Activated naive CD8-positive, alpha-beta T cell (primary cell): ENCODE results near the gene SRGAP2C.
"Not testable (repeated sequence)": the region's sequence is repeated elsewhere in the genome, so short reads cannot be mapped to it uniquely, and the experiment has no call there.

Experiments
- H3K27ac Mint-ChIP-seq: one replicate; pipeline ENCODE4 v1.8.0; 2021; ENCODE audit warnings: mixed read lengths
- H3K27me3 Mint-ChIP-seq: one replicate; pipeline ENCODE4 v1.8.0; 2021; ENCODE audit warnings: mixed read lengths
- H3K36me3 Mint-ChIP-seq: one replicate; pipeline ENCODE4 v1.8.0; 2021; ENCODE audit warnings: mixed read lengths
- H3K4me1 Mint-ChIP-seq: one replicate; pipeline ENCODE4 v1.8.0; 2021; ENCODE audit warnings: low read depth, mixed read lengths
- H3K4me3 Mint-ChIP-seq: one replicate; pipeline ENCODE4 v1.8.0; 2021; ENCODE audit warnings: mild to moderate bottlenecking, mixed read lengths
- H3K9me3 Mint-ChIP-seq: one replicate; pipeline ENCODE4 v1.8.0; 2021; ENCODE audit warnings: low read depth, mixed read lengths

The SRGAP2C gene

GRCh38 chr1:121414905-121415304 is 230.1 kb downstream of the SRGAP2C start:
- Mint-ChIP-seq H3K27ac (no peak overlapping the region), H3K4me3 (no peak overlapping the region), H3K9me3 (no peaks in the 10 kb centered on the region), H3K27me3 (peaks cover 4% of the 10 kb centered on the region), H3K4me1 (no peaks in the 10 kb centered on the region), H3K36me3 (no peaks in the 10 kb centered on the region)

DNA sequence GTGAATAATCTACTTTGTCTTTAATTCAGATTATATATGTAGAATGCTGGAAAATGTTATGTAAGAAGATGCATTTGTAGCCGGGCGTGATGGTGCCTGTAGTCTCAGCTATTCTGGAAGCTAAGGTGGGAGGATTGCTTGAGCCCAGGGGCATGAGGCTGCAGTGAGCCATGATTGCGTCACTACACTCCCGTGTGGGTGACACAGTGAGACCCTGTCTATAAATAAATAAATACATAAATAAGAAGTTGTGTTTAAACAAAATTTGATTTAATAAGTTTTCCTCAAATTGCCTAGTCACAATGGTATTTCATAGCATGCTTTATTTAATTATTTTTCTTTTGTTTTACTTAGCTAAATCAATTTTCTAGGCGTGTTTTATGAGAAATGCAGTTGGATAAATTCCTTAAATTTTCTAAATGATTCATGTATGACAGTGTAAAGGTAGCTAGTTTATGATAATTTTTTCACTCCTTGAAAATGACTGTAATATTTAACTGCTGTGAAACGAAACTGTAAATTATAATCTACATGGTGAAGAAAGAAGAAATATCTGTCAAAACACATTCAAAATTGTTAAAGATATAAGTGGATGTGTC is 232.6 kb downstream of the SRGAP2C start:
- Mint-ChIP-seq H3K27ac (no peak overlapping the region), H3K4me1 (peaks cover 1% of the 10 kb centered on the region), H3K27me3 (peaks cover 7% of the 10 kb centered on the region), H3K4me3 (no peak overlapping the region), H3K9me3 (no peaks in the 10 kb centered on the region), H3K36me3 (no peaks in the 10 kb centered on the region)

DNA sequence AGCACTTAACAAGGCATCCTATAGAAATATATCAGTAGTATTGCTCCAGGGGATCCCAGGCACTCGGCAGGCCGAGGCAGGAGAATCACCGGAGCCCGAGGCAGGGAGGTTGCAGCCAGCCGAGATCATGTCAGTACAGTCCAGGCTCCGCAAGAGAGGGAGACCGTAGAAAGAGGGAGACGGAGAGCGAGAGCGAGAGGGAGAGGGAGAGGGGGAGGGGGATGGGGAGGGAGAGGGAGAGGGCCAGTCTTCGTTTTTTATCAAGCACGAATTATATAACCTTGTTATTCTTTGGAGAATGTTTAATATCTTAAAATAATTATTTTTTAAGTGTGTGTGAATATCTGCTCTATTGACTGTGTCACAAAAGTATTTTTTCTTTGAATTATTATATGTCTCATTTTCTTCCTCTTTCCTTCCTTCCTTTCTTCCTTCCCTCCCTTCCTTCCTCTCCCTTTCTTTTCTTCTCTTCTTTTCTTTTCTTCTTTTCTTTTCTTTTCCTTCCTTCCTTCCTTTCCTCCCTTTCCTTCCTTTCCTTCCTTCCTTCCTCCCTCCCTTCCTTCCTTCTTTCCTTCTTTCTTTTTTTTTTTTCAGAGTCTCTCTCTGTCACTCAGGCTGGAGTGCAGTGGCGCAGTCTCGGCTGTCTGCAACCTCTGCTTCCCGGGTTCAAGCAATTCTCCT is 233.7 kb downstream of the SRGAP2C start:
- no peaks in the 10 kb centered on the region for H3K9me3 Mint-ChIP-seq
- H3K4me1 Mint-ChIP-seq: peaks cover 1% of the 10 kb centered on the region
- H3K27ac Mint-ChIP-seq: no peak overlapping the region
- H3K27me3 Mint-ChIP-seq: peaks cover 7% of the 10 kb centered on the region
- H3K4me3 Mint-ChIP-seq: no peak overlapping the region
- H3K36me3 Mint-ChIP-seq: no peaks in the 10 kb centered on the region

- not testable (repeated sequence) for H3K9me3 Mint-ChIP-seq, H3K4me3 Mint-ChIP-seq, H3K4me1 Mint-ChIP-seq, H3K27me3 Mint-ChIP-seq, H3K27ac Mint-ChIP-seq, H3K36me3 Mint-ChIP-seq
These were observed 234.4 kb downstream of the SRGAP2C start for GRCh38 chr1:121419050-121419615.

- H3K4me3 Mint-ChIP-seq, H3K36me3 Mint-ChIP-seq, H3K9me3 Mint-ChIP-seq, H3K4me1 Mint-ChIP-seq, H3K27ac Mint-ChIP-seq, H3K27me3 Mint-ChIP-seq: not testable (repeated sequence)
These were observed 236.7 kb downstream of the SRGAP2C start for GRCh38 chr1:121421490-121421889.

DNA sequence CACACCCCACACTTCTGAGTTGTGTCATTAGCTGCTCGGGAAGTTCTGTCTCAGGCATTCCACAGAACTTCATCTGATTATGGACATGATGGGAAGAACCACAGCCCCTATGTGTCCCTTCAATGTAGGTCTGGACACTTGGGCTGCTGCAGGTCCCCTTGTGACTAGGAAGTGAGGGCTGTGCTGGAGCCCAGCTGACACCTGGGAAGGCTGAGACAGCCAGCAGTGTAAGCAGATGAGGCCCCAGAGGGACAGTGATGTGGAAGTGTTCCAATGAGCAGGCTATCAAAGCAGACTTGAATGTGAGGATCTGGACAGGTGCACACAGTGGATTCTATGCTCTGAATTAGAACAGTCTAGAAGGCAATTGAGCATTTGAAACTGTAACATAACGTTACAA is 239.2 kb downstream of the SRGAP2C start:
- not testable (repeated sequence) for H3K27ac Mint-ChIP-seq, H3K4me3 Mint-ChIP-seq, H3K27me3 Mint-ChIP-seq, H3K9me3 Mint-ChIP-seq, H3K4me1 Mint-ChIP-seq, H3K36me3 Mint-ChIP-seq

DNA sequence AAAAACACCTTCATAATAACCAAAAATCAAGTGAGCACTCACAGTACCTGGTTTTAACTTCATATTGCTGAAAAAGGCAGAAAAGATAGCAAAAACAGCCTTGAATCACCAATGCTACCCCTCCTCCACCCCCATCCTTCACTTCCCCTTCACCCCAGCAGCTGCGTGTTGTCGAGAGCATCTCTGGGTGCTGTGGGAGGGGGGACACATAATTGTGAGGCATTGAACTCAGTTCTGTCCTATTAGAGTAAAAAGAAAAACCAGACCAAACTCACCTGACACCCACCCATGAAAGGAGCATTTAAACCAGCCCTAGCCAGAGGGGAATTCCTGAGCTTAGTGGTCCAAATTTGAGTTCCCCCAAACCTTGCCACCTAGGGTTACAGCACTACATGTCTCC is 248.7 kb downstream of the SRGAP2C start:
- H3K4me3 Mint-ChIP-seq, H3K36me3 Mint-ChIP-seq, H3K27ac Mint-ChIP-seq, H3K4me1 Mint-ChIP-seq, H3K9me3 Mint-ChIP-seq: not testable (repeated sequence)
- peaks cover 12% of the 10 kb centered on the region for H3K27me3 Mint-ChIP-seq

GRCh38 chr1:121438862-121439261 is 254.1 kb downstream of the SRGAP2C start:
- H3K27me3 Mint-ChIP-seq, H3K27ac Mint-ChIP-seq, H3K4me3 Mint-ChIP-seq, H3K36me3 Mint-ChIP-seq, H3K9me3 Mint-ChIP-seq, H3K4me1 Mint-ChIP-seq: not testable (repeated sequence)

- no peak overlapping the region for H3K4me3 Mint-ChIP-seq
- H3K4me1 Mint-ChIP-seq: no peaks in the 10 kb centered on the region
- H3K9me3 Mint-ChIP-seq: no peaks in the 10 kb centered on the region
- no peak overlapping the region for H3K27ac Mint-ChIP-seq
- no peaks in the 10 kb centered on the region for H3K27me3 Mint-ChIP-seq
- no peaks in the 10 kb centered on the region for H3K36me3 Mint-ChIP-seq
These were observed 256.2 kb downstream of the SRGAP2C start for GRCh38 chr1:121440993-121441392.
